Mammary epithelial cell (primary cell): ENCODE data around the gene SOCS2.
"Not testable (repeated sequence)": the region's sequence is repeated elsewhere in the genome, so short reads cannot be mapped to it uniquely, and the experiment has no call there.

ENCODE experiments used
- EZH2 ChIP-seq: IDR thresholded peaks from 2 replicates; pipeline ENCODE4 v1.6.1; 2012; ENCODE audit warnings: low read length, inconsistent platforms, borderline replicate concordance
- TF ChIP-seq, protein P1 (sequence below), 2 donors: IDR thresholded peaks in 1 of 2; conservative IDR thresholded peaks in 1 of 2; 2 replicates each; pipeline ENCODE4 v1.5.1; 2011 to 2012; ENCODE audit warnings: inconsistent platforms in 2 of 2, low read length in 2 of 2, mild to moderate bottlenecking in 2 of 2, control low read depth in 1 of 2, low read depth in 1 of 2; ENCODE audit not compliant: insufficient read depth in 1 of 2; ENCODE audit errors: extremely low read depth in 1 of 2

DNA sequence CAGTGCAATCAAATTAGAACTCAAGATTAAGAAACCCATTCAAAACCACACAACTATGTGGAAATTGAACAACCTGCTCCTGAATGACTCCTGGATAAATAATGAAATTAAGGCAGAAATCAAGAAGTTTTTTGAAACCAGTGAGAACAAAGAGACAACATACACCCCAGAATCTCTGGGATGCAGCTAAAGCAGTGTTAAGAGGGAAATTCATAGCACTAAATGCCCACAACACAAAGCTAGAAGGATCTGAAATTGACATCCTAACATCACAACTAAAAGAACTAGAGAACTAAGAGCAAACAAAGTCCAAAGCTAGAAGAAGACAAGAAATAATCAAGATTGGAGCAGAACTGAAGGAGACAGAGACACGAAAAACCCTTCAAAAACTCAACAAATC, 13.8 kb upstream of the SOCS2 start:
- TF ChIP-seq, protein P1, sequence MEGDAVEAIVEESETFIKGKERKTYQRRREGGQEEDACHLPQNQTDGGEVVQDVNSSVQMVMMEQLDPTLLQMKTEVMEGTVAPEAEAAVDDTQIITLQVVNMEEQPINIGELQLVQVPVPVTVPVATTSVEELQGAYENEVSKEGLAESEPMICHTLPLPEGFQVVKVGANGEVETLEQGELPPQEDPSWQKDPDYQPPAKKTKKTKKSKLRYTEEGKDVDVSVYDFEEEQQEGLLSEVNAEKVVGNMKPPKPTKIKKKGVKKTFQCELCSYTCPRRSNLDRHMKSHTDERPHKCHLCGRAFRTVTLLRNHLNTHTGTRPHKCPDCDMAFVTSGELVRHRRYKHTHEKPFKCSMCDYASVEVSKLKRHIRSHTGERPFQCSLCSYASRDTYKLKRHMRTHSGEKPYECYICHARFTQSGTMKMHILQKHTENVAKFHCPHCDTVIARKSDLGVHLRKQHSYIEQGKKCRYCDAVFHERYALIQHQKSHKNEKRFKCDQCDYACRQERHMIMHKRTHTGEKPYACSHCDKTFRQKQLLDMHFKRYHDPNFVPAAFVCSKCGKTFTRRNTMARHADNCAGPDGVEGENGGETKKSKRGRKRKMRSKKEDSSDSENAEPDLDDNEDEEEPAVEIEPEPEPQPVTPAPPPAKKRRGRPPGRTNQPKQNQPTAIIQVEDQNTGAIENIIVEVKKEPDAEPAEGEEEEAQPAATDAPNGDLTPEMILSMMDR (conservative IDR thresholded peaks at IDR 0.05 in 1 of 2, IDR thresholded peaks at IDR 0.05 in 1 of 2; ENCODE audit: extremely low read depth in 1 of 2, insufficient read depth in 1 of 2, low read depth in 1 of 2, low read length in 2 of 2) = not testable (repeated sequence)
- TF ChIP-seq EZH2 = not testable (repeated sequence)
